Mesenchymal stem cell (in vitro differentiated cells and primary cell): ENCODE measurements around the gene MAP4. TPM values are rescaled to one million over a fixed set of nuclear protein-coding genes. Genes with fewer than 3 reads are reported as not detected.
A peak's percentile ranks its signal among the peaks of the same experiment; 100 is the strongest.

ENCODE experiments used
- small RNA-seq: library from polyadenylated mRNA; stranded (forward); fragments of <200 nt; extraction: miRNeasy Mini kit (QIAGEN cat#:217004); gene quantifications from one replicate; pipeline ENCODE3, GENCODE V24; 2013; ENCODE audit warnings: low read depth

MAP4 gene

Small RNAs within 50 kb of the gene (small RNA-seq; reads per million reads assigned to genes)
- not detected for gene AC124916.2
- 30.8 reads per million, percentile 89 among the genes with 10 or more reads in this experiment for gene MIR1226
- gene RF00019: not detected
- not detected for gene RF02271
